ENCODE results near the gene ITIH5. TPM values are rescaled to one million over a fixed set of nuclear protein-coding genes. Genes with fewer than 3 reads are reported as not detected.

The ITIH5 gene
- total RNA-seq, 1 donor from 2014 or later = 1.5 TPM

GRCh38 chr10:7707858-7708622 is 41.3 kb upstream of the ITIH5 start:
- no peaks in the 10 kb centered on the region for H3K27me3 Mint-ChIP-seq

DNA sequence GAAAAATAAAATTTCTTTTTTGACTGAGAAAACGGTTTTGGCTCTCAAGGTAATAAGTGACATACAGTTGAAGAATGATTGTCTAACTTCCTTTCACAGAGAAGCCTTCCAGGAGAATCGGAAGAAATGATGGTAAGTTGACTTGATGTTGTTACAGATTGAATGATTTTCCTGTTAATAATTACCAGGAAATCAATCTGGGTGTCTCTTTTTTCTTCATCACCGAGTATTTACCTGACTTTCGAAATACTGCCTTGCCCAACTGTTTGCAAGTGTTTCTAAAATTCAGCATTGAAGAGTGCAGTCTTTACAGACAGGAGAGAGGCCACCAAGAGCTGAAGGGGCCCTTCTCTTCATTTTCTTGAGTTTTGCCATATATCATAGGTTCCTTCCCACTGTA is 40.3 kb upstream of the ITIH5 start:
- Mint-ChIP-seq H3K36me3 (ENCODE audit: insufficient read depth) (no peaks in the 10 kb centered on the region), H3K4me1 (ENCODE audit: low read depth) (peaks cover 42% of the 10 kb centered on the region), H3K27ac (no peak overlapping the region), H3K4me3 (ENCODE audit: low read depth) (no peak overlapping the region), H3K27me3 (no peaks in the 10 kb centered on the region), H3K9me3 (ENCODE audit: low read depth) (peaks cover 4% of the 10 kb centered on the region)
- DNase-seq (ENCODE audit: low spot score, unreplicated experiment) = no peak
- TF ChIP-seq, protein P1, sequence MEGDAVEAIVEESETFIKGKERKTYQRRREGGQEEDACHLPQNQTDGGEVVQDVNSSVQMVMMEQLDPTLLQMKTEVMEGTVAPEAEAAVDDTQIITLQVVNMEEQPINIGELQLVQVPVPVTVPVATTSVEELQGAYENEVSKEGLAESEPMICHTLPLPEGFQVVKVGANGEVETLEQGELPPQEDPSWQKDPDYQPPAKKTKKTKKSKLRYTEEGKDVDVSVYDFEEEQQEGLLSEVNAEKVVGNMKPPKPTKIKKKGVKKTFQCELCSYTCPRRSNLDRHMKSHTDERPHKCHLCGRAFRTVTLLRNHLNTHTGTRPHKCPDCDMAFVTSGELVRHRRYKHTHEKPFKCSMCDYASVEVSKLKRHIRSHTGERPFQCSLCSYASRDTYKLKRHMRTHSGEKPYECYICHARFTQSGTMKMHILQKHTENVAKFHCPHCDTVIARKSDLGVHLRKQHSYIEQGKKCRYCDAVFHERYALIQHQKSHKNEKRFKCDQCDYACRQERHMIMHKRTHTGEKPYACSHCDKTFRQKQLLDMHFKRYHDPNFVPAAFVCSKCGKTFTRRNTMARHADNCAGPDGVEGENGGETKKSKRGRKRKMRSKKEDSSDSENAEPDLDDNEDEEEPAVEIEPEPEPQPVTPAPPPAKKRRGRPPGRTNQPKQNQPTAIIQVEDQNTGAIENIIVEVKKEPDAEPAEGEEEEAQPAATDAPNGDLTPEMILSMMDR (IDR thresholded peaks at IDR 0.05; ENCODE audit: unreplicated experiment) = no peak

More at GRCh38 chr10:7707858-7708622, 41.3 kb upstream of the ITIH5 start:
- Mint-ChIP-seq H3K36me3 (ENCODE audit: insufficient read depth) (no peaks in the 10 kb centered on the region), H3K9me3 (ENCODE audit: low read depth) (peaks cover 4% of the 10 kb centered on the region), H3K4me1 (ENCODE audit: low read depth) (peaks cover 34% of the 10 kb centered on the region), H3K4me3 (ENCODE audit: low read depth) (no peak overlapping the region), H3K27ac (no peak overlapping the region)
- no peak for DNase-seq (ENCODE audit: low spot score, unreplicated experiment)
- TF ChIP-seq, protein P1 (IDR thresholded peaks at IDR 0.05; ENCODE audit: unreplicated experiment) = no peak

DNA sequence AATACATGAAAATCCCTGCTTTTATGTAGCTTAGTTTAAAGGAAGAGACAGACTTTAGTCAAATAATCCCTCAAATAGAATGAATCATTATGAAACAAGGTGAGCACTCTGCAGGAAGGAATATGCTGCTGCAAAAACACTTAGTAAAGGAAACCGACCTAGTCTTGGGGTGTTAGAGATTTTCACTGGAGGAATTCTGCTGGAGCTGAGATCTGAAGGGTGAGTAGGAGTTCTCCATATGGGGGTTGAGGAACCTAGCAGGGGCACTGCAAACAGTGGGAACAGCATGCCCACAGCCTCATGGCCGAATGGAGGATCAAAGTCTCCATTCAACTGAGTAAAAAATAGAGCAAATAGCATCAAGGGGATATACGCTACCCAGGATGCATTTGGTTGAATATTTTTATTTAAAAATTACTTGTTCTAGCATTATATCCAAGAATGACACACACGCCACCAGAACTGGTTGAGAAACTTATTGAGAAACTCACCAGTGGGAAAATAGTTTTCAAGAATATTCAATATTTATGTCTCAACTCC is 39.8 kb upstream of the ITIH5 start:
- Mint-ChIP-seq H3K4me1 (ENCODE audit: low read depth) (peaks cover 42% of the 10 kb centered on the region), H3K9me3 (ENCODE audit: low read depth) (peaks cover 4% of the 10 kb centered on the region), H3K27ac (no peak overlapping the region), H3K27me3 (no peaks in the 10 kb centered on the region), H3K4me3 (ENCODE audit: low read depth) (no peak overlapping the region), H3K36me3 (ENCODE audit: insufficient read depth) (no peaks in the 10 kb centered on the region)
- DNase-seq (ENCODE audit: low spot score, unreplicated experiment) = no peak
- TF ChIP-seq, protein P1 (IDR thresholded peaks at IDR 0.05; ENCODE audit: unreplicated experiment) = no peak

DNA sequence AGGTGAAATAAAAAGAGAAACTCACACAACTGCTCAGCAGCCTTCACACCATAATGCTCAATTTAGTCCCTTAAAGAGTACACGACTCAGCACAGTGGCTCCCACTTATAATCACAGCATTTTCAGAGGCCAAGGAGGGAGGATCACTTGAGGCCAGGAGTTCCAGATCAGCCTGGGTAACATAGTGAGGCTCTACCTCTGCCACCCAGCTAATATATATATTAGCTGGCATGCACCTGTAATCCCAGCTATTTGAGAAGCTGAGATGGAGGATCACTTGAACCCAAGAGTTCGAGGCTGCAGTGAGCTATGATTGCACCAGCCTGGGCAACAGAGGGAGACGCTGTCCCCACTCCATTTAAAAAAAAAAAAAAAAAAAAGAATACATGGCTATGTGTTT is 38.6 kb upstream of the ITIH5 start:
- Mint-ChIP-seq H3K4me3 (ENCODE audit: low read depth) (no peak overlapping the region), H3K36me3 (ENCODE audit: insufficient read depth) (no peaks in the 10 kb centered on the region), H3K27me3 (no peaks in the 10 kb centered on the region), H3K27ac (no peak overlapping the region), H3K9me3 (ENCODE audit: low read depth) (no peaks in the 10 kb centered on the region), H3K4me1 (ENCODE audit: low read depth) (peaks cover 49% of the 10 kb centered on the region)
- no peak for DNase-seq (ENCODE audit: low spot score, unreplicated experiment)
- TF ChIP-seq, protein P1 (IDR thresholded peaks at IDR 0.05; ENCODE audit: unreplicated experiment) = no peak

DNA sequence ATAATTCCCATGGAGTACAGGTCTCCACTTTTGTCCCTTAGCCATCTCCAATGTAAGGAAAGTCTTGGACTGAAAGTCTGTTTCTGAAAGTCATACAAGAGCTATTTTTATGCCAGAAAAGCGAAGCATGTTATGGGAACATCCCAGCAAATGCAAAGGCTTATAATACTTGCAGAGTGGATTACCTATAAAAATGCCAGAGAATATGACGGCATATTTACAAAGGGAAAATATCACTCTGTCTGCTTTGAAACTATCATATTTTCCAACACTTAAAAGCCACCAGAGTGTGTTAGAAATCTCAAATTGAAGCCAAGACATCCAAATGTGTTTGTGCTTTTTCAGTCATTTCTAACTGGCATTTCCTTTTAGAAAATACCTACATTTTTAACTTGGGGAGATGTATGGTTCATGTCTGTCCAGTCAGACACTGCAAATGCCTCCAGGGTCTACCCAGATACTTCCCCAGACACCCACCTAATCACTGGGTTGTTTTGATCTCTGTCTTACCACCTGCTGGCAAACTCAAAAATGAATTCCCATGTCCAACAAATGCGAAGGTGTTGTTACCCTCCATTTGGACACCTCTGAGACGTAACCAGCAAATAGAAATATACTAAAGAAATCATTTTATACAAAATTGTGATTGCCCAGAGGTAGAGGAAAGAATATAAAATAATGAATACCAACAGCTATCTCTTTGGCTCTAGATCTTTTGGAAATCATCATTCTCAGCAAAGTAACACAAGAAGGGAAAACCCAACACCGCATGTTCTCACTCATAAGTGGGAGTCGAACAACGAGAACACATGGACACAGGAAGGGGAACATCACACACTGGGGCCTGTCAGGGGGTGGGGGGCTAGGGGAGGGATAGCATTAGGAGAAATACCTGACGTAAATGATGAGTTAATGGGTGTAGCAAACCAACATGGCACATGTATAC is 37.6 kb upstream of the ITIH5 start:
- Mint-ChIP-seq H3K27me3 (no peaks in the 10 kb centered on the region), H3K9me3 (ENCODE audit: low read depth) (no peaks in the 10 kb centered on the region), H3K36me3 (ENCODE audit: insufficient read depth) (no peaks in the 10 kb centered on the region), H3K4me1 (ENCODE audit: low read depth) (peaks cover 51% of the 10 kb centered on the region), H3K4me3 (ENCODE audit: low read depth) (no peak overlapping the region), H3K27ac (no peak overlapping the region)
- TF ChIP-seq, protein P1 (IDR thresholded peaks at IDR 0.05; ENCODE audit: unreplicated experiment) = no peak
- no peak for DNase-seq (ENCODE audit: low spot score, unreplicated experiment)
